DND-41 (cell line): Measurements from ENCODE around the gene ERN2.
"Not testable (repeated sequence)": the region's sequence is repeated elsewhere in the genome, so short reads cannot be mapped to it uniquely, and the experiment has no call there.

Experiments used
- ATAC-seq: fragments of 200-7000 bp; cut with Tn5 transposase; 3 replicates; pipeline ENCODE4 v1.9.1; 2021; ENCODE audit warnings: low read depth; ENCODE audit not compliant: insufficient read depth
- DNase-seq: peaks from one replicate; pipeline ENCODE4 v3.0.0-alpha.2; 2020
- H2AFZ ChIP-seq: 2 replicates; pipeline ENCODE4 v1.6.0; 2012; ENCODE audit warnings: low read depth, low read length
- H3K27ac ChIP-seq: 2 replicates; pipeline ENCODE4 v1.5.1; 2012; ENCODE audit warnings: low read length, inconsistent platforms
- H3K27me3 ChIP-seq: fragments of 200-600 bp; sonication (generic); 2 replicates; pipeline ENCODE4 v1.6.0; 2012; ENCODE audit warnings: low read length, mild to moderate bottlenecking, inconsistent platforms; ENCODE audit not compliant: insufficient read depth, poor library complexity
- H3K36me3 ChIP-seq: 2 replicates; pipeline ENCODE4 v1.5.1; 2012; ENCODE audit warnings: low read length, inconsistent platforms; ENCODE audit not compliant: insufficient read depth
- H3K4me1 ChIP-seq: 2 replicates; pipeline ENCODE4 v1.5.1; 2012; ENCODE audit warnings: mild to moderate bottlenecking, low read length; ENCODE audit not compliant: insufficient read depth
- H3K4me2 ChIP-seq: 2 replicates; pipeline ENCODE4 v1.6.0; 2012; ENCODE audit warnings: mild to moderate bottlenecking, moderate library complexity, low read length, inconsistent platforms; ENCODE audit not compliant: insufficient read depth
- H3K4me3 ChIP-seq, 2 experiments: fragments of 200-600 bp in 1 of 2; shearing (Covaris generic) in 1 of 2; 2 replicates each; pipeline ENCODE4 v1.5.1; 2012 to 2016; ENCODE audit warnings: inconsistent platforms in 2 of 2, low read length in 2 of 2, mild to moderate bottlenecking in 2 of 2, low read depth in 1 of 2, moderate library complexity in 1 of 2
- H3K79me2 ChIP-seq: 2 replicates; pipeline ENCODE4 v1.6.0; 2012; ENCODE audit warnings: low read length, inconsistent platforms; ENCODE audit not compliant: insufficient read depth
- H3K9ac ChIP-seq: 2 replicates; pipeline ENCODE4 v1.6.0; 2012; ENCODE audit warnings: low read depth, mild to moderate bottlenecking, inconsistent platforms, low read length, moderate library complexity
- H3K9me3 ChIP-seq: 2 replicates; pipeline ENCODE4 v1.5.1; 2012; ENCODE audit warnings: low read length, moderate library complexity, mild to moderate bottlenecking, inconsistent platforms; ENCODE audit not compliant: insufficient read depth, severe bottlenecking
- H4K20me1 ChIP-seq: 2 replicates; pipeline ENCODE4 v1.6.0; 2012; ENCODE audit warnings: low read length; ENCODE audit not compliant: insufficient read depth
- EZH2 ChIP-seq: IDR thresholded peaks from 3 replicates; pipeline ENCODE4 v1.6.1; 2012; ENCODE audit warnings: borderline replicate concordance, low read depth, mild to moderate bottlenecking, moderate library complexity, low read length, inconsistent platforms; ENCODE audit not compliant: severe bottlenecking
- TF ChIP-seq, protein P1 (sequence below): IDR thresholded peaks from 2 replicates; pipeline ENCODE4 v1.5.1; 2012; ENCODE audit warnings: borderline replicate concordance, low read length, moderate library complexity, mild to moderate bottlenecking; ENCODE audit not compliant: poor library complexity, severe bottlenecking; ENCODE audit errors: extremely low read depth

ERN2 gene

GRCh38 chr16:23739516-23739915, 26.5 kb upstream of the ERN2 start:
- H3K79me2 ChIP-seq: no peaks in the 10 kb centered on the region
- H3K4me2 ChIP-seq: no peak overlapping the region
- H3K4me1 ChIP-seq: no peaks in the 10 kb centered on the region
- no peak for DNase-seq
- H4K20me1 ChIP-seq: no peaks in the 10 kb centered on the region
- no peaks in the 10 kb centered on the region for H3K36me3 ChIP-seq
- no peaks in the 10 kb centered on the region for H3K9me3 ChIP-seq
- H3K27me3 ChIP-seq: no peaks in the 10 kb centered on the region
- no peak overlapping the region for H3K27ac ChIP-seq
- TF ChIP-seq EZH2: no peak
- TF ChIP-seq, protein P1, sequence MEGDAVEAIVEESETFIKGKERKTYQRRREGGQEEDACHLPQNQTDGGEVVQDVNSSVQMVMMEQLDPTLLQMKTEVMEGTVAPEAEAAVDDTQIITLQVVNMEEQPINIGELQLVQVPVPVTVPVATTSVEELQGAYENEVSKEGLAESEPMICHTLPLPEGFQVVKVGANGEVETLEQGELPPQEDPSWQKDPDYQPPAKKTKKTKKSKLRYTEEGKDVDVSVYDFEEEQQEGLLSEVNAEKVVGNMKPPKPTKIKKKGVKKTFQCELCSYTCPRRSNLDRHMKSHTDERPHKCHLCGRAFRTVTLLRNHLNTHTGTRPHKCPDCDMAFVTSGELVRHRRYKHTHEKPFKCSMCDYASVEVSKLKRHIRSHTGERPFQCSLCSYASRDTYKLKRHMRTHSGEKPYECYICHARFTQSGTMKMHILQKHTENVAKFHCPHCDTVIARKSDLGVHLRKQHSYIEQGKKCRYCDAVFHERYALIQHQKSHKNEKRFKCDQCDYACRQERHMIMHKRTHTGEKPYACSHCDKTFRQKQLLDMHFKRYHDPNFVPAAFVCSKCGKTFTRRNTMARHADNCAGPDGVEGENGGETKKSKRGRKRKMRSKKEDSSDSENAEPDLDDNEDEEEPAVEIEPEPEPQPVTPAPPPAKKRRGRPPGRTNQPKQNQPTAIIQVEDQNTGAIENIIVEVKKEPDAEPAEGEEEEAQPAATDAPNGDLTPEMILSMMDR: no peak
- H3K9ac ChIP-seq: no peak overlapping the region
- no peak overlapping the region for H3K4me3 ChIP-seq
- no peak overlapping the region for H2AFZ ChIP-seq
- no peak for ATAC-seq

- H3K36me3 ChIP-seq, H3K4me2 ChIP-seq, H3K27me3 ChIP-seq, ATAC-seq, H2AFZ ChIP-seq, H3K9me3 ChIP-seq, H3K4me1 ChIP-seq, H3K9ac ChIP-seq, DNase-seq, H4K20me1 ChIP-seq, H3K27ac ChIP-seq, H3K79me2 ChIP-seq, H3K4me3 ChIP-seq: not testable (repeated sequence)
Measured at GRCh38 chr16:23737423-23738028, 24.5 kb upstream of the ERN2 start.

DNA sequence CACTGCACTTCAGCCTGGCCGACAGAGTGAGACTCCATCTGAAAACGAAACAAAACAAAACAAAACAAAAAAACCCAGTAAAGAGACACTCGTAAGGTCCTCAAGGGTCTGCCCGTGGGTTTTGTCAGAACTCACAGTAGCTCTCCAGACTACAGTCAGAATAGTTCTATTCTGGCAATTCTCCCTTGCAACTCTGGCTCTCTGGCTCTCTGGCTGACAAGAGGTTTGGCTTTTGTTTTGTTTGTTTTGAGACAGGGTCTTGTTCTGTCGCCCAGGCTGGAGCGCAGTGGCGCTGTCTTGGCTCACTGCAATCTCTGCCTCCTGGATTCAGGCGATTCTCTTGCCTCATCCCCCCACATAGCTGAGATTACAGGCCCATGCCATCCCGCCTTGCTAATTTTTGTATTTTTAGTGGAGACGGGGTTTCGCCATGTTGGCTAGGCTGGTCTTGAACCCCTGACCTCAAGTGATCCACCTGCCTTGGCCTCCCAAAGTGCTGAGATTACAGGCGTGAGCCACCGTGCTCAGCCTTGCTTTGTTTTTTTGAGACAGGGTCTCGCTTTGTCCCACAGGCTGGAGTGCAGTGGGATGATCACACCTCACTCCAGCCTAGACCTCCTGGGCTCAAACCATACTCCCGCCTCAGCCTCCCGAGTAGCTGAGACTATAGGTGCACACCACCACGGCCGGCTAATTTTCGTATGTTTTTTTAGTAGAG, 21.3 kb upstream of the ERN2 start:
- no peak overlapping the region for H3K27ac ChIP-seq
- no peak overlapping the region for H2AFZ ChIP-seq
- H3K4me2 ChIP-seq: no peak overlapping the region

More for the DNA sequence above, 21.3 kb upstream of the ERN2 start:
- no peaks in the 10 kb centered on the region for H3K4me1 ChIP-seq
- TF ChIP-seq EZH2: no peak
- TF ChIP-seq, protein P1: no peak
- ATAC-seq (no peak), DNase-seq (no peak)
- no peaks in the 10 kb centered on the region for H4K20me1 ChIP-seq
- no peaks in the 10 kb centered on the region for H3K27me3 ChIP-seq
- no peaks in the 10 kb centered on the region for H3K9me3 ChIP-seq
- no peak overlapping the region for H3K4me3 ChIP-seq
- H3K79me2 ChIP-seq: no peaks in the 10 kb centered on the region
- H3K9ac ChIP-seq: no peak overlapping the region
- H3K36me3 ChIP-seq: no peaks in the 10 kb centered on the region
